Liver (tissue), 9 donors: ENCODE data around the gene FGF3. TPM values are rescaled to one million over a fixed set of nuclear protein-coding genes. Genes with fewer than 3 reads are reported as not detected.

ENCODE experiments used
- DNase-seq: peaks from one replicate; pipeline ENCODE4 v3.0.0-alpha.2; 2017; ENCODE audit warnings: low spot score
- H3K27ac ChIP-seq, 2 donors: one replicate each; pipeline ENCODE4 v1.7.0; 2013; ENCODE audit warnings: inconsistent platforms in 2 of 2, low read length in 2 of 2, control low read depth in 1 of 2, low read depth in 1 of 2, mild to moderate bottlenecking in 1 of 2
- H3K27me3 ChIP-seq, 4 donors: one replicate each; pipeline versions ENCODE4 v1.6.1 to v1.7.0; 2013; ENCODE audit warnings: low read length in 3 of 4, inconsistent platforms in 1 of 4, mild to moderate bottlenecking in 1 of 4, moderate library complexity in 1 of 4; ENCODE audit not compliant: control insufficient read depth in 4 of 4, insufficient read depth in 4 of 4
- H3K36me3 ChIP-seq, 4 donors: one replicate each; pipeline versions ENCODE4 v1.6.1 to v1.7.0; 2013; ENCODE audit warnings: low read length in 3 of 4, mild to moderate bottlenecking in 3 of 4, low read depth in 1 of 4, moderate library complexity in 1 of 4; ENCODE audit not compliant: control insufficient read depth in 4 of 4, insufficient read depth in 3 of 4
- H3K4me1 ChIP-seq, 4 donors: one replicate each; pipeline versions ENCODE4 v1.6.1 to v1.7.0; 2013; ENCODE audit warnings: low read length in 3 of 4, mild to moderate bottlenecking in 3 of 4, moderate library complexity in 1 of 4; ENCODE audit not compliant: control insufficient read depth in 4 of 4, insufficient read depth in 4 of 4
- H3K4me3 ChIP-seq, 3 donors: one replicate each; pipeline versions ENCODE4 v1.6.1 to v1.7.0; 2013; ENCODE audit warnings: low read length in 3 of 3, control low read depth in 1 of 3, low read depth in 1 of 3, mild to moderate bottlenecking in 1 of 3
- H3K9ac ChIP-seq, 2 donors: one replicate each; pipeline ENCODE4 v1.7.0; 2013; ENCODE audit warnings: low read length in 2 of 2, mild to moderate bottlenecking in 2 of 2, moderate library complexity in 2 of 2, control low read depth in 1 of 2, low read depth in 1 of 2
- H3K9me3 ChIP-seq, 4 donors: one replicate each; pipeline versions ENCODE4 v1.6.1 to v1.7.0; 2013; ENCODE audit warnings: low read length in 3 of 4; ENCODE audit not compliant: control insufficient read depth in 4 of 4
- EGR1 ChIP-seq, 2 donors: IDR thresholded peaks; 2 replicates each; pipeline ENCODE4 v1.6.1; 2016 to 2018; ENCODE audit warnings: antibody characterized with exemption in 2 of 2, low read depth in 2 of 2
- FOXA1 ChIP-seq: IDR thresholded peaks from 2 replicates; pipeline ENCODE4 v1.6.1; 2016; ENCODE audit warnings: antibody characterized with exemption
- FOXA2 ChIP-seq: IDR thresholded peaks from 2 replicates; pipeline ENCODE4 v1.6.1; 2016; ENCODE audit warnings: antibody characterized with exemption
- GABPA ChIP-seq, 2 donors: IDR thresholded peaks in 1 of 2; conservative IDR thresholded peaks in 1 of 2; 2 replicates each; pipeline ENCODE4 v1.6.1; 2016; ENCODE audit warnings: antibody characterized with exemption in 2 of 2, mild to moderate bottlenecking in 1 of 2, moderate library complexity in 1 of 2
- HNF4A ChIP-seq, 2 donors: conservative IDR thresholded peaks; 2 replicates each; pipeline ENCODE4 v1.6.1; 2016; ENCODE audit warnings: antibody characterized with exemption in 2 of 2, mild to moderate bottlenecking in 2 of 2
- HNF4G ChIP-seq: IDR thresholded peaks from 2 replicates; pipeline ENCODE4 v1.6.1; 2016; ENCODE audit warnings: antibody characterized with exemption
- JUND ChIP-seq, 2 donors: IDR thresholded peaks; 2 replicates each; pipeline ENCODE4 v1.6.1; 2016; ENCODE audit warnings: antibody characterized with exemption in 2 of 2
- NR2F2 ChIP-seq: IDR thresholded peaks from 2 replicates; pipeline ENCODE4 v1.6.1; 2016; ENCODE audit warnings: antibody characterized with exemption
- RAD21 ChIP-seq, 2 donors: IDR thresholded peaks; 2 replicates each; pipeline ENCODE4 v1.6.1; 2016; ENCODE audit warnings: antibody characterized with exemption in 2 of 2, mild to moderate bottlenecking in 2 of 2
- RXRA ChIP-seq, 2 donors: IDR thresholded peaks; 2 replicates each; pipeline ENCODE4 v1.6.1; 2017 to 2018; ENCODE audit warnings: antibody characterized with exemption in 2 of 2, mild to moderate bottlenecking in 1 of 2
- SP1 ChIP-seq: IDR thresholded peaks from 2 replicates; pipeline ENCODE4 v1.6.1; 2018; ENCODE audit warnings: antibody characterized with exemption, mild to moderate bottlenecking
- TAF1 ChIP-seq: conservative IDR thresholded peaks from 2 replicates; pipeline ENCODE4 v1.6.1; 2016; ENCODE audit warnings: antibody characterized with exemption, mild to moderate bottlenecking
- YY1 ChIP-seq: IDR thresholded peaks from 2 replicates; pipeline ENCODE4 v1.6.1; 2016; ENCODE audit warnings: antibody characterized with exemption, mild to moderate bottlenecking
- WGBS: extraction: QIAGEN DNeasy Blood & Tissue Kit; methylation state at CpG from one replicate; pipeline ENCODE4 v1.1.7; 2013; 5-methylcytosine and 5-hydroxymethylcytosine counted together
- polyA plus RNA-seq, 2 donors: library from polyadenylated mRNA; stranded (reverse) in 1 of 2; unstranded in 1 of 2; fragments of 200-250 nt in 1 of 2; fragments of >200 nt in 1 of 2; fragmentation: Nextera tagmentation in 1 of 2; extraction: Ambion mirVana in 1 of 2; gene quantifications; one replicate each; pipeline versions ENCODE4 v1.2.1 to v1.2.3, GENCODE V29; 2013 to 2015
- total RNA-seq, 2 donors: library from RNA; depleted of rRNA; stranded (reverse); fragments of >200 nt; gene quantifications; one replicate each; pipeline ENCODE4 v1.2.3, GENCODE V29; 2014
- TF ChIP-seq, protein P1 (sequence below): IDR thresholded peaks from 2 replicates; pipeline ENCODE4 v1.6.1; 2016; ENCODE audit warnings: antibody characterized with exemption, mild to moderate bottlenecking
- TF ChIP-seq, protein P2 (sequence below): IDR thresholded peaks from 2 replicates; pipeline ENCODE4 v1.6.1; 2016; ENCODE audit warnings: antibody characterized with exemption
- TF ChIP-seq, protein P3 (sequence below): fragments of 150-350 bp; IDR thresholded peaks from 2 replicates; pipeline ENCODE4 v1.5.1; 2017; ENCODE audit warnings: improper control_type of control experiment, low read depth, low read length; ENCODE audit not compliant: missing input control
- TF ChIP-seq, protein P4 (sequence below): IDR thresholded peaks from 2 replicates; pipeline ENCODE4 v1.6.1; 2016; ENCODE audit warnings: antibody characterized with exemption
- TF ChIP-seq, protein P5 (sequence below): IDR thresholded peaks from 2 replicates; pipeline ENCODE4 v1.6.1; 2016; ENCODE audit warnings: antibody characterized with exemption
- donor health status: healthy.
- donor health status: healthy.
- donor health status: healthy.
- donor health status: healthy.
- donor health status: healthy.

The FGF3 gene
- total and polyA plus RNA-seq, 4 donors = not detected

GRCh38 chr11:69800278-69800677 is 18.9 kb downstream of the FGF3 start:
- Histone ChIP-seq H3K9ac (no peak overlapping the region), H3K27ac (no peak overlapping the region), H3K4me1 (no peaks in the 10 kb centered on the region), H3K36me3 (no peaks in the 10 kb centered on the region), H3K4me3 (no peak overlapping the region), H3K9me3 (peaks cover 0 to 2% (median 0%) of the 10 kb centered on the region in 4 donors), H3K27me3 (no peaks in the 10 kb centered on the region)
- TF ChIP-seq RAD21 (IDR thresholded peaks at IDR 0.05) (no peak), EGR1 (IDR thresholded peaks at IDR 0.05; ENCODE audit: low read depth in 2 of 2) (no peak), TAF1 (no peak), NR2F2 (no peak), JUND (IDR thresholded peaks at IDR 0.05) (no peak), HNF4A (conservative IDR thresholded peaks at IDR 0.05) (no peak), YY1 (no peak), FOXA2 (no peak)
- TF ChIP-seq, protein P1, sequence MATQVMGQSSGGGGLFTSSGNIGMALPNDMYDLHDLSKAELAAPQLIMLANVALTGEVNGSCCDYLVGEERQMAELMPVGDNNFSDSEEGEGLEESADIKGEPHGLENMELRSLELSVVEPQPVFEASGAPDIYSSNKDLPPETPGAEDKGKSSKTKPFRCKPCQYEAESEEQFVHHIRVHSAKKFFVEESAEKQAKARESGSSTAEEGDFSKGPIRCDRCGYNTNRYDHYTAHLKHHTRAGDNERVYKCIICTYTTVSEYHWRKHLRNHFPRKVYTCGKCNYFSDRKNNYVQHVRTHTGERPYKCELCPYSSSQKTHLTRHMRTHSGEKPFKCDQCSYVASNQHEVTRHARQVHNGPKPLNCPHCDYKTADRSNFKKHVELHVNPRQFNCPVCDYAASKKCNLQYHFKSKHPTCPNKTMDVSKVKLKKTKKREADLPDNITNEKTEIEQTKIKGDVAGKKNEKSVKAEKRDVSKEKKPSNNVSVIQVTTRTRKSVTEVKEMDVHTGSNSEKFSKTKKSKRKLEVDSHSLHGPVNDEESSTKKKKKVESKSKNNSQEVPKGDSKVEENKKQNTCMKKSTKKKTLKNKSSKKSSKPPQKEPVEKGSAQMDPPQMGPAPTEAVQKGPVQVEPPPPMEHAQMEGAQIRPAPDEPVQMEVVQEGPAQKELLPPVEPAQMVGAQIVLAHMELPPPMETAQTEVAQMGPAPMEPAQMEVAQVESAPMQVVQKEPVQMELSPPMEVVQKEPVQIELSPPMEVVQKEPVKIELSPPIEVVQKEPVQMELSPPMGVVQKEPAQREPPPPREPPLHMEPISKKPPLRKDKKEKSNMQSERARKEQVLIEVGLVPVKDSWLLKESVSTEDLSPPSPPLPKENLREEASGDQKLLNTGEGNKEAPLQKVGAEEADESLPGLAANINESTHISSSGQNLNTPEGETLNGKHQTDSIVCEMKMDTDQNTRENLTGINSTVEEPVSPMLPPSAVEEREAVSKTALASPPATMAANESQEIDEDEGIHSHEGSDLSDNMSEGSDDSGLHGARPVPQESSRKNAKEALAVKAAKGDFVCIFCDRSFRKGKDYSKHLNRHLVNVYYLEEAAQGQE = no peak
- TF ChIP-seq, protein P2, sequence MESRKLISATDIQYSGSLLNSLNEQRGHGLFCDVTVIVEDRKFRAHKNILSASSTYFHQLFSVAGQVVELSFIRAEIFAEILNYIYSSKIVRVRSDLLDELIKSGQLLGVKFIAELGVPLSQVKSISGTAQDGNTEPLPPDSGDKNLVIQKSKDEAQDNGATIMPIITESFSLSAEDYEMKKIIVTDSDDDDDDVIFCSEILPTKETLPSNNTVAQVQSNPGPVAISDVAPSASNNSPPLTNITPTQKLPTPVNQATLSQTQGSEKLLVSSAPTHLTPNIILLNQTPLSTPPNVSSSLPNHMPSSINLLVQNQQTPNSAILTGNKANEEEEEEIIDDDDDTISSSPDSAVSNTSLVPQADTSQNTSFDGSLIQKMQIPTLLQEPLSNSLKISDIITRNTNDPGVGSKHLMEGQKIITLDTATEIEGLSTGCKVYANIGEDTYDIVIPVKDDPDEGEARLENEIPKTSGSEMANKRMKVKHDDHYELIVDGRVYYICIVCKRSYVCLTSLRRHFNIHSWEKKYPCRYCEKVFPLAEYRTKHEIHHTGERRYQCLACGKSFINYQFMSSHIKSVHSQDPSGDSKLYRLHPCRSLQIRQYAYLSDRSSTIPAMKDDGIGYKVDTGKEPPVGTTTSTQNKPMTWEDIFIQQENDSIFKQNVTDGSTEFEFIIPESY = no peak
- TF ChIP-seq, protein P3, sequence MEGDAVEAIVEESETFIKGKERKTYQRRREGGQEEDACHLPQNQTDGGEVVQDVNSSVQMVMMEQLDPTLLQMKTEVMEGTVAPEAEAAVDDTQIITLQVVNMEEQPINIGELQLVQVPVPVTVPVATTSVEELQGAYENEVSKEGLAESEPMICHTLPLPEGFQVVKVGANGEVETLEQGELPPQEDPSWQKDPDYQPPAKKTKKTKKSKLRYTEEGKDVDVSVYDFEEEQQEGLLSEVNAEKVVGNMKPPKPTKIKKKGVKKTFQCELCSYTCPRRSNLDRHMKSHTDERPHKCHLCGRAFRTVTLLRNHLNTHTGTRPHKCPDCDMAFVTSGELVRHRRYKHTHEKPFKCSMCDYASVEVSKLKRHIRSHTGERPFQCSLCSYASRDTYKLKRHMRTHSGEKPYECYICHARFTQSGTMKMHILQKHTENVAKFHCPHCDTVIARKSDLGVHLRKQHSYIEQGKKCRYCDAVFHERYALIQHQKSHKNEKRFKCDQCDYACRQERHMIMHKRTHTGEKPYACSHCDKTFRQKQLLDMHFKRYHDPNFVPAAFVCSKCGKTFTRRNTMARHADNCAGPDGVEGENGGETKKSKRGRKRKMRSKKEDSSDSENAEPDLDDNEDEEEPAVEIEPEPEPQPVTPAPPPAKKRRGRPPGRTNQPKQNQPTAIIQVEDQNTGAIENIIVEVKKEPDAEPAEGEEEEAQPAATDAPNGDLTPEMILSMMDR = no peak
- TF ChIP-seq, protein P4, sequence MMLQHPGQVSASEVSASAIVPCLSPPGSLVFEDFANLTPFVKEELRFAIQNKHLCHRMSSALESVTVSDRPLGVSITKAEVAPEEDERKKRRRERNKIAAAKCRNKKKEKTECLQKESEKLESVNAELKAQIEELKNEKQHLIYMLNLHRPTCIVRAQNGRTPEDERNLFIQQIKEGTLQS = no peak
- TF ChIP-seq, protein P5, sequence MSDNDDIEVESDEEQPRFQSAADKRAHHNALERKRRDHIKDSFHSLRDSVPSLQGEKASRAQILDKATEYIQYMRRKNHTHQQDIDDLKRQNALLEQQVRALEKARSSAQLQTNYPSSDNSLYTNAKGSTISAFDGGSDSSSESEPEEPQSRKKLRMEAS = no peak
- no peak for DNase-seq
- WGBS = 94% methylated on average over 5 of the region's 5 CpGs

GRCh38 chr11:69799582-69799981 is 19.6 kb downstream of the FGF3 start:
- Histone ChIP-seq H3K9me3 (peaks cover 0 to 2% (median 0%) of the 10 kb centered on the region in 4 donors), H3K27me3 (no peaks in the 10 kb centered on the region), H3K4me3 (no peak overlapping the region), H3K36me3 (no peaks in the 10 kb centered on the region), H3K4me1 (no peaks in the 10 kb centered on the region), H3K27ac (no peak overlapping the region), H3K9ac (no peak overlapping the region)
- no peak for DNase-seq
- WGBS = 15% methylated on average over 3 of the region's 3 CpGs
- TF ChIP-seq RXRA (IDR thresholded peaks at IDR 0.05) = no peak
- no peak for TF ChIP-seq HNF4G
- TF ChIP-seq, protein P3 = no peak
- no peak for TF ChIP-seq SP1
- TF ChIP-seq YY1 = no peak
- TF ChIP-seq, protein P4 = no peak
- no peak for TF ChIP-seq NR2F2
- TF ChIP-seq, protein P5 = no peak
- no peak for TF ChIP-seq FOXA1
- TF ChIP-seq, protein P2 = no peak
- no peak for TF ChIP-seq JUND (IDR thresholded peaks at IDR 0.05)
- no peak for TF ChIP-seq TAF1
- TF ChIP-seq FOXA2 = no peak
- TF ChIP-seq HNF4A (conservative IDR thresholded peaks at IDR 0.05) = no peak
- no peak for TF ChIP-seq RAD21 (IDR thresholded peaks at IDR 0.05)
- TF ChIP-seq EGR1 (IDR thresholded peaks at IDR 0.05; ENCODE audit: low read depth in 2 of 2) = no peak
- TF ChIP-seq GABPA (IDR thresholded peaks at IDR 0.05 in 1 of 2, conservative IDR thresholded peaks at IDR 0.05 in 1 of 2) = no peak
